NOMO-1 (cell line): ENCODE results near the gene RPL34.
A peak's percentile ranks its signal among the peaks of the same experiment; 100 is the strongest.
"Not testable (repeated sequence)": the region's sequence is repeated elsewhere in the genome, so short reads cannot be mapped to it uniquely, and the experiment has no call there.

ENCODE experiments used
- DNase-seq, 2 experiments: peaks; one replicate each; lab custom pipeline; 2025; ENCODE audit not compliant: unreplicated experiment in 2 of 2; lab: John Stamatoyannopoulos, UW

Gene RPL34

GRCh38 chr4:108620101-108620932 is at the start of gene RPL34:
Gene RPL34 (plus strand): TSS chr4:108620576. CDS start chr4:108621960, 1,384 bp downstream.
- DNase-seq, result peak; percentile 95

GRCh38 chr4:108570993-108571569 is 49.3 kb upstream of the RPL34 start:
- DNase-seq, result no peak

DNA sequence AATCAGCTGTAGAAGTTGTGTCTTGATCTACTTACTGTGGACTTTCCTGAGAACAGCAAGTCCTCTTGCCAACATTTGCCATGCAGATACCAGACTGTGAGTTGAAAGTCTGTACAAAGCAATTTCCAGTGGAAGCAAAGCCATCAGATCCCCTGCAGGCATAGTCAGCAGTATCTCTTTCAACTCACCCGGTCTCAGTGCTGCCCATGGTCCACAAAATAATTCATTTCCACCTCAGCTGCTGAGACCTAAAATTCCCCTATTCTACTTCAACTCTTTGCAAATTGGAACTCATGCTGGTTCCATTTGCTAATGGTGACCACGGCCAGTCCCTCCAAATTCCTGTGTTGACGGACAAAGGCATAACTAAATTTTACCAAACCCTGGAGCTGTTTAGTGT is 46.0 kb upstream of the RPL34 start:
- no peak for DNase-seq

DNA sequence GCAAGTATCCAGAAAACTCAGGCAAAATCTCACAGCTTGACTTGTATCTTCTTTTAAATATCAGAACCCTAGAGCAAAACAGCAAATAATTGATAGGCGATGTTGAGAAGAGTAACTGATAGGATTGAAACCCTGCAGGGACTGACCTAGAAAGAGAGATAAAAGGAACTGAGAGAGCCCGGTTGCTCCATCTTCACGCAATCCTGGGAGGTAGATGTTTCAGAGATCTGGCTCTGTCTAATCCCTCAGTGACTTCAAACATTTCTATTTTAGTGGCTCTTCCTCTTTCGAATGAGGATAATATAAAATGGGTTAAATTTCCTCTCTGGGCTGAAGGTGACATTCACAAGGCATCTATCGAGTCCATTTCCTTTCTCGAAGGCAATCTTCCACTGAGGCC is 39.3 kb upstream of the RPL34 start:
- peak; percentile 65 to 90 for DNase-seq

DNA sequence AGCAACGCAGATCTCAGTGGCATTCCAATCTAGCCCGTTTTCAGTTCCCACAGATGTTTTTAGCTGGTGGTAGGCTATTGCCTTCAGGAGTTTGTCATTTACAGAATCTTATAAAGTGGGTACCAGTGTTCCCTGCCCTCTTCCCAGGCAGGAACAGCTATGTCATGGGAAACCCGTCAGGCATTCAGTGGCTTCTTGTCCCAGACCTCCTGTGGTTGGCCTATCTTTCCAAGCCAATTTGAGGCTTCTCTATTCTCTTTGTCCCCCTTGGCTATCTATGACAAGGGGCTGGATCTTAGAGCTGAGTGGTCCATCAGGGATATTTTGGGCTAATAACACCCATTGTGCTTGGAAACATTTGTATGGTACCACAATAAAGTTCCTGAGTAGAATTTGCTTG is 33.6 kb upstream of the RPL34 start:
- DNase-seq, result no peak

- no peak for DNase-seq
Measured at GRCh38 chr4:108588878-108589277, 31.5 kb upstream of the RPL34 start.

DNA sequence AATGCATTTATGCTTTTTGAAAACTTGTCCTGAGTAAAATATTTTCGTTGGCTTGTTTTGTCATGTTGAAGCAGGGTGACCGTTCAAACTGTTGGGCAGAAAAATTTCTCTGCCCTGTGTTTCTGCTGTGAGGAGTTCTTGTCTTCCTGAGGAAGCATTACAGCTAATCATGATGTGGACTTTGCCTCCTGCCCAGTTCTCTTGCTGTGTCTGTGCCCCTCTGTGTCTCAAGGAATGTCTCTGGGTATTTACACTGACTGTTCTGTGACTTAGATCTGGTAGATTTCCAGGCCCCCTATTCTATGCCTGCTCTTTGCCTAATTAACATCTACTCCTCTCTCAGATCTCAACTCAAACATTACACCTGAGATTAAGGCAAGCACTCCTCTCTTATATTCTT is 30.4 kb upstream of the RPL34 start:
- DNase-seq, result no peak

GRCh38 chr4:108590776-108591175 is 29.6 kb upstream of the RPL34 start:
- DNase-seq, result no peak

DNA sequence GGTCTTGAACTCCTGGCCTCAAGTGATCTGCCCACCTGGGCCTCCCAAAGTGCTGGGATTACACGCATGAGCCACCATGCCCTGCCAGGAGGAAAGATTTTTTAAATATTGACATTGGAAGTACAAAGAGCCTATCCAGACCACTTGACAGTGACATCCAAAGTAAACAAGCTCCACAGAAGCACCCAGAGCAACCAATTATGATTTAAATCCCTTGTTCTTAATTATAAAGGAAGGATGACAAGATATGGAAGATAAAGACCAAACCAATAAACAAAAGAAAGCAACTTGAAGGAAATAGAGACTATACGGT is 27.7 kb upstream of the RPL34 start:
- DNase-seq, result no peak

- DNase-seq, result not testable (repeated sequence)
Measured at GRCh38 chr4:108594296-108594695, 26.1 kb upstream of the RPL34 start.

DNA sequence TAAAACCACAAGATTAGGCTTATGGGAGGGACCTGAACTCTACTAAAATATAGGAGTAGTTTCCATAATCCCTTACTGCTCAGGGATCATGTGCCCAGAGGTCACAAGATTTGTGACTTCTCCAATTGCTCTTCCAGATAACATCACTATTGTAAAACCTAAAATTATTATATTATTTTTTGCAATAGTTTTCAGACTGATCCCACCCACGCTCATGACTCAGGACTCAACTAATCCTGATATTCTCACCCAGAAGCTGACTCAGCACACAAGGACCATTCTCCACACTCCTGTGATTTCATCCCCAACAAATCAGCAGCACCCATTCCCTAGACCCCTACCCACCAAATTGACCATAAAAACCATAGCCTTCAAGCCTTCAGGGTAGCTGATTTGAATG is 24.0 kb upstream of the RPL34 start:
- no peak for DNase-seq

- DNase-seq, result no peak
Measured at GRCh38 chr4:108601106-108601505, 19.3 kb upstream of the RPL34 start.

DNA sequence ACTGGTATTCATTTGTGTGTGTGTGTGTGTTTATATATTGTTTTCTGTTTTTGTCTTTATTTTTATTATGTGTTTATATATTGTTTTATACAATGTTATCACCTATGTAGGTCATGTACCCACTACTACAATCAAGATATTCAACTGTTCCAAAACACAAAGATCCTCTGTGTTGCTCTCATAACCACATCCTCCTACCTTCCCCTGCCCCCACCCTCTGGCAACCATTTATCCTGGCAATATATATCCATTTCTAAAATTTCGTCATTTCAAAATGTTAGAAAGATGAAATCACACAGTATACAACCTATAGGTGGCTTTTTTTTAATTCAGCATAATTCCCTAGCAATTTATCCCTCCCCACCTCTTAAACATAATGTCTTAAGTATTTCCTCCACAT is 18.8 kb upstream of the RPL34 start:
- DNase-seq, result no peak

- no peak for DNase-seq
Measured at GRCh38 chr4:108602163-108602562, 18.2 kb upstream of the RPL34 start.

- DNase-seq, result no peak
Measured at GRCh38 chr4:108607079-108607815, 13.1 kb upstream of the RPL34 start.

GRCh38 chr4:108611365-108611764 is 9.0 kb upstream of the RPL34 start:
- DNase-seq, result no peak

GRCh38 chr4:108612365-108612764 is 8.0 kb upstream of the RPL34 start:
- no peak for DNase-seq

GRCh38 chr4:108619372-108620100 is 840 bp upstream of the RPL34 start:
- DNase-seq, result no peak

- DNase-seq, result peak in 1 of 2 experiments; percentile 5
Measured at GRCh38 chr4:108620933-108621905, 843 bp downstream of the RPL34 start.

- DNase-seq, result no peak
Measured at GRCh38 chr4:108622022-108622421, 1.6 kb downstream of the RPL34 start.
